HepG2 (cell line): ENCODE measurements around the gene SECISBP2L. TPM values are rescaled to one million over a fixed set of nuclear protein-coding genes. Genes with fewer than 3 reads are reported as not detected.
A peak's percentile ranks its signal among the peaks of the same experiment; 100 is the strongest.

Experiments
- ATAC-seq: fragments of 200-7000 bp; cut with Tn5 transposase; 3 replicates; pipeline ENCODE4 v1.9.1; 2020; ENCODE audit warnings: mild to moderate bottlenecking, moderate library complexity
- BruUV-seq: library from RNA; stranded (reverse); fragments of 400-500 nt; replicated peaks from 2 replicates; lab custom pipeline; 2021; lab: Mats Ljungman, UMichigan
- CTCF ChIA-PET: fragments of 300-600 bp; formaldehyde crosslinking; extraction: SDS; loops from one replicate; lab custom pipeline; 2021; ENCODE audit warnings: low total read pairs, inconsistent platforms, low intra/inter-chr PET ratio; lab: Yijun Ruan, JAX
- POLR2A ChIA-PET: fragments of 350-600 bp; sonication (Branson Sonifier 250); formaldehyde crosslinking; loops from one replicate; lab custom pipeline; 2020; ENCODE audit warnings: antibody characterized with exemption, inconsistent platforms; lab: Yijun Ruan, JAX
- DNase-seq: peaks from one replicate; pipeline ENCODE4 v3.0.0-alpha.2; 2015; ENCODE audit warnings: low spot score
- FAIRE-seq: peaks from 3 replicates; lab custom pipeline; 2011; peaks lifted over from hg19 to GRCh38; lab: Jason Lieb, UNC
- H2AFZ ChIP-seq: one replicate; pipeline ENCODE4 v1.6.1; 2011; ENCODE audit warnings: low read length, inconsistent platforms
- H3K27ac ChIP-seq: fragments of 300-600 bp; 3 replicates; pipeline ENCODE4 v1.8.0; 2011; ENCODE audit warnings: mixed run types, mild to moderate bottlenecking, mixed read lengths, low read length, inconsistent platforms; ENCODE audit not compliant: insufficient read depth; ENCODE audit errors: extremely low read length
- H3K27me3 ChIP-seq, 2 experiments: fragments of 200-600 bp in 1 of 2; 2 replicates in 1 of 2; 3 replicates in 1 of 2; pipeline versions ENCODE4 v1.6.0 to v1.8.0; 2011; ENCODE audit warnings: low read length in 2 of 2, mild to moderate bottlenecking in 2 of 2, moderate library complexity in 2 of 2, inconsistent platforms in 1 of 2; ENCODE audit not compliant: insufficient read depth in 2 of 2, control insufficient read depth in 1 of 2
- H3K36me3 ChIP-seq, 2 experiments: fragments of 200-600 bp in 1 of 2; replicated peaks in 1 of 2; 2 replicates in 1 of 2; 3 replicates in 1 of 2; pipeline versions ENCODE4 v1.5.1 to v1.8.0; 2011; ENCODE audit warnings: low read length in 2 of 2, inconsistent platforms in 1 of 2; ENCODE audit not compliant: insufficient read depth in 2 of 2, control insufficient read depth in 1 of 2
- H3K4me1 ChIP-seq: 2 replicates; pipeline ENCODE4 v1.5.1; 2012; ENCODE audit warnings: low read length, inconsistent platforms; ENCODE audit not compliant: insufficient read depth
- H3K4me2 ChIP-seq: 2 replicates; pipeline ENCODE4 v1.6.0; 2011; ENCODE audit warnings: low read depth, low read length, inconsistent platforms
- H3K4me3 ChIP-seq, 3 experiments: fragments of 200-600 bp in 1 of 3; sonication (generic), shearing (Covaris generic) in 1 of 3; replicated peaks in 1 of 3; 2 replicates each; pipeline ENCODE4 v1.5.1; 2011 to 2016; ENCODE audit warnings: low read length in 3 of 3, inconsistent platforms in 2 of 3, low read depth in 2 of 3, mild to moderate bottlenecking in 2 of 3, control low read depth in 1 of 3, mixed read lengths in 1 of 3; ENCODE audit not compliant: insufficient read depth in 1 of 3
- H3K79me2 ChIP-seq: one replicate; pipeline ENCODE4 v1.6.1; 2011; ENCODE audit warnings: low read length, inconsistent platforms; ENCODE audit not compliant: insufficient read depth
- H3K9ac ChIP-seq: 2 replicates; pipeline ENCODE4 v1.6.0; 2011; ENCODE audit warnings: mild to moderate bottlenecking, low read depth, low read length, inconsistent platforms; ENCODE audit not compliant: insufficient read depth
- H3K9me3 ChIP-seq: 2 replicates; pipeline ENCODE4 v1.5.1; 2012; ENCODE audit warnings: mild to moderate bottlenecking, low read length
- H4K20me1 ChIP-seq: 2 replicates; pipeline ENCODE4 v1.6.0; 2011; ENCODE audit warnings: inconsistent platforms, mild to moderate bottlenecking, low read length, moderate library complexity; ENCODE audit not compliant: insufficient read depth
- ESRRA ChIP-seq: sonication (generic); formaldehyde crosslinking; IDR thresholded peaks from 2 replicates; pipeline ENCODE4 v1.5.1; 2020; ENCODE audit warnings: mild to moderate bottlenecking, low read depth, missing genetic modification reagents
- LCORL ChIP-seq, 2 experiments: fragments of 450-650 bp in 1 of 2; sonication (generic) in 1 of 2; formaldehyde crosslinking in 1 of 2; IDR thresholded peaks; 2 replicates each; pipeline versions ENCODE4 v1.5.0 to v1.6.1; 2017 to 2020; ENCODE audit warnings: antibody characterized with exemption in 1 of 2, missing genetic modification reagents in 1 of 2
- MTA1 ChIP-seq: sonication (generic); formaldehyde crosslinking; IDR thresholded peaks from 2 replicates; pipeline ENCODE4 v1.4.0; 2020; ENCODE audit warnings: missing genetic modification reagents, mild to moderate bottlenecking, borderline replicate concordance
- NFE2L1 ChIP-seq: sonication (generic); formaldehyde crosslinking; IDR thresholded peaks from 2 replicates; pipeline ENCODE4 v1.4.0; 2020; ENCODE audit warnings: missing genetic modification reagents, mild to moderate bottlenecking, borderline replicate concordance
- SALL2 ChIP-seq: sonication (generic); formaldehyde crosslinking; IDR thresholded peaks from 2 replicates; pipeline ENCODE4 v1.8.1; 2023; ENCODE audit warnings: mild to moderate bottlenecking, missing genetic modification reagents, inconsistent platforms
- ZNF569 ChIP-seq: sonication (generic); formaldehyde crosslinking; IDR thresholded peaks from 2 replicates; pipeline ENCODE4 v1.5.0; 2020; ENCODE audit warnings: mild to moderate bottlenecking, missing genetic modification reagents, moderate library complexity, borderline replicate concordance
- ZNF790 ChIP-seq: sonication (generic); formaldehyde crosslinking; IDR thresholded peaks from 2 replicates; pipeline ENCODE4 v1.8.0; 2022; ENCODE audit warnings: missing genetic modification reagents, mild to moderate bottlenecking, borderline replicate concordance
- WGBS: methylation state at CpG from one replicate; pipeline ENCODE4 v1.1.6; 2017; ENCODE audit warnings: low lambda C conversion rate; 5-methylcytosine and 5-hydroxymethylcytosine counted together
- in situ Hi-C: cut with HindIII; loops from 2 replicates; pipeline ENCODE4 v1.10.0; 2017; ENCODE audit warnings: low pct_unique_long_range_greater_than_20kb; ENCODE audit not compliant: extremely low pct_ligation_motif_present
- intact Hi-C: fragments of 100-400 bp; cut with micrococcal nuclease; formaldehyde crosslinking; loops from one replicate; pipeline ENCODE4 v1.10.0; 2022; ENCODE audit not compliant: unreplicated experiment
- polyA plus RNA-seq, 8 experiments: library from polyadenylated mRNA; depleted of rRNA in 3 of 8; stranded (reverse) in 7 of 8; unstranded in 1 of 8; fragments of >200 nt; fragmentation: Illumina TruSeq in 4 of 8; extraction: Trizol in 4 of 8; gene quantifications; 2 replicates each; pipeline versions ENCODE4 v1.2.1 to v1.2.3, GENCODE V29; 2011 to 2016; ENCODE audit warnings: low read depth in 4 of 8, missing spikeins in 1 of 8, mixed read lengths in 1 of 8; ENCODE audit not compliant: insufficient read depth in 1 of 8
- total RNA-seq, 5 experiments: library from RNA; depleted of rRNA; stranded (reverse); fragments of >200 nt; fragmentation: Illumina TruSeq; extraction: Trizol; gene quantifications; 2 replicates each; pipeline ENCODE4 v1.2.3, GENCODE V29; 2016; ENCODE audit warnings: low read depth in 1 of 5
- TF ChIP-seq, protein P1 (sequence below): sonication (generic); formaldehyde crosslinking; IDR thresholded peaks from 2 replicates; pipeline ENCODE4 v1.4.0; 2020; ENCODE audit warnings: missing genetic modification reagents
- TF ChIP-seq, protein P2 (sequence below): sonication (generic); formaldehyde crosslinking; IDR thresholded peaks from 2 replicates; pipeline ENCODE4 v1.8.0; 2022; ENCODE audit warnings: low read depth, missing genetic modification reagents
- TF ChIP-seq, protein P3 (sequence below): sonication (generic); formaldehyde crosslinking; IDR thresholded peaks from 2 replicates; pipeline ENCODE4 v1.4.0; 2020; ENCODE audit warnings: missing genetic modification reagents, borderline replicate concordance

SECISBP2L gene
- total and polyA plus RNA-seq, 2 of the 13 experiments (the other 11 are each of a cell fraction or from before 2014, with no cell fraction given), result 13.9 to 15.6 TPM

DNA sequence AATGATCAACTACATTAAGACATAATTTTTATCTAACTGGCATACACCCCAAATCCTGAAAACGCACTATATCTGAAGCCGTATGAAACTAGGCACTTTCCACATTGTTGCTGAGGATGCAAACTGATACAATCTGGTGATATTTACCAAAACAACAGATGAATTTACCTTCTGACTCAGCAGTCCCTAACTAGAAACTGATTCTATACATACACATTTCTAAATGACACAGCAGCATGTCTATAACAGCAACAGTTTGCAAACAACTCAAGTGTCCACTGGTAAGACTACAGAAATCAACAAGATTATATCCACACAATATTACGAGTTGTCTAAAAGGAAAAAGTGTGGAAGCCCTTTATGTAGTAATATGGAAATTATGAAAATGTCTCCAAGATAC is 22.9 kb downstream of the SECISBP2L start (continued):
- TF ChIP-seq, protein P1, sequence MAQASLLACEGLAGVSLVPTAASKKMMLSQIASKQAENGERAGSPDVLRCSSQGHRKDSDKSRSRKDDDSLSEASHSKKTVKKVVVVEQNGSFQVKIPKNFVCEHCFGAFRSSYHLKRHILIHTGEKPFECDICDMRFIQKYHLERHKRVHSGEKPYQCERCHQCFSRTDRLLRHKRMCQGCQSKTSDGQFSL (CRISPR knock-in tag), result no peak

DNA sequence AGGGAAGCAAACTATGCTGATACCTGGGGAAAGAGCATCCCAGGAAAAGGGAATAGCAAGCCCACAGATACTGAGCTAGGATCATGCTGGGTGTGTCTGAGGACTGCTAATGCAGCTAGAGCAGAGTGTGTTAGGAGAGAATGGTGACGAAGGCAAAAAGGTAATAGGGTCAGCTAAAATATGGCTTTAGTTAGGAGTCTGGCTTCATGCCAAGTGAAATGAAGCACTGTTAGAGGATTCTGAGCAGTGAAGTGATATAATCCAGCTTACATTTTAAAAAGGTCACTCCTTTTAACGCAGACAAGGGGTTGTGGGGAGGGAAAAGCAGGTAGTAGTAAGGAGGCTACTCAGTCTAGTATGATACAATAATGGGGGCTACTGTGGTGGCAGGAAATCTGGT is 30.4 kb downstream of the SECISBP2L start:
- H3K27me3 ChIP-seq, result no peaks in the 10 kb centered on the region
- no peak overlapping the region for H3K4me2 ChIP-seq
- H3K79me2 ChIP-seq, result no peaks in the 10 kb centered on the region
- FAIRE-seq (no peak), ATAC-seq (no peak)
- POLR2A ChIA-PET, result no interaction called here
- no peak overlapping the region for H3K9ac ChIP-seq
- in situ Hi-C loops, result no loop called here
- H3K4me3 ChIP-seq, result no peak overlapping the region
- H3K4me1 ChIP-seq, result no peaks in the 10 kb centered on the region
- WGBS, result 100% methylated on average over 2 of the region's 2 CpGs
- peaks cover 11 to 41% of the 10 kb centered on the region in 2 experiments; a peak in 4 of 5 replicates for H3K36me3 ChIP-seq
- TF ChIP-seq LCORL (IDR thresholded peaks at IDR 0.05) (peak; percentile 52; the same call in 1 of the 2 replicates), LCORL (CRISPR knock-in tag; IDR thresholded peaks at IDR 0.05) (no peak)
- TF ChIP-seq, protein P2, sequence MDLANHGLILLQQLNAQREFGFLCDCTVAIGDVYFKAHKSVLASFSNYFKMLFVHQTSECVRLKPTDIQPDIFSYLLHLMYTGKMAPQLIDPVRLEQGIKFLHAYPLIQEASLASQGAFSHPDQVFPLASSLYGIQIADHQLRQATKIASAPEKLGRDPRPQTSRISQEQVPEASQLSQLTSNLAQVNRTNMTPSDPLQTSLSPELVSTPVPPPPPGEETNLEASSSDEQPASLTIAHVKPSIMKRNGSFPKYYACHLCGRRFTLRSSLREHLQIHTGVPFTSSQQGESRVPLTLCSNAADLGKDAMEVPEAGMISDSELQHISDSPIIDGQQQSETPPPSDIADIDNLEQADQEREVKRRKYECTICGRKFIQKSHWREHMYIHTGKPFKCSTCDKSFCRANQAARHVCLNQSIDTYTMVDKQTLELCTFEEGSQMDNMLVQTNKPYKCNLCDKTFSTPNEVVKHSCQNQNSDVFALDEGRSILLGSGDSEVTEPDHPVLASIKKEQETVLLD (CRISPR knock-in tag), result no peak
- TF ChIP-seq, all 625 proteins: peak for 1
- DNase-seq, result no peak
- CTCF ChIA-PET, result no interaction called here
- H3K9me3 ChIP-seq, result no peaks in the 10 kb centered on the region
- intact Hi-C loops, result no loop called here
- BruUV-seq, result no TSS peak
- no peak overlapping the region for H3K27ac ChIP-seq
- no peak overlapping the region for H2AFZ ChIP-seq
- H4K20me1 ChIP-seq, result no peaks in the 10 kb centered on the region

DNA sequence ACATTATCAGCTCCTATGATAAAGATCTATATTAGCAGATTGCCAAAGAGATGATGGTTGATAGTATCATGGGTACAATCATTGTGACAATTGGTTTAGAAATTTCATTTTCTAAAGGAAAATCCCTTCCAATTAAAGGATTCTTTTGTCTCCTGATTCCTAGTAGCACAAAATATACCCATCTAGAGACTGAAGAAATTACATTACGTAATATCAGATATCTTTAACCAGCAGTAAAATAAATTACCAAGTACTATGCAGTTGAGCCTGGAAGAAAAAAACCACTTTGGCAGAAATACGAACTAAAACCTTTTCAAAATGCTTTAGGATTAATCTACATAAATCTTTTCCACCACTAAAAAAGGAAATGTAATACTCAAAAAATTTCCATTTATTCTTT is 46.9 kb downstream of the SECISBP2L start:
- TF ChIP-seq ZNF569 (CRISPR knock-in tag) (no peak), NFE2L1 (no peak), ESRRA (CRISPR knock-in tag) (no peak), ZNF790 (CRISPR knock-in tag) (no peak), MTA1 (CRISPR knock-in tag) (no peak), SALL2 (no peak)
- TF ChIP-seq, protein P3, sequence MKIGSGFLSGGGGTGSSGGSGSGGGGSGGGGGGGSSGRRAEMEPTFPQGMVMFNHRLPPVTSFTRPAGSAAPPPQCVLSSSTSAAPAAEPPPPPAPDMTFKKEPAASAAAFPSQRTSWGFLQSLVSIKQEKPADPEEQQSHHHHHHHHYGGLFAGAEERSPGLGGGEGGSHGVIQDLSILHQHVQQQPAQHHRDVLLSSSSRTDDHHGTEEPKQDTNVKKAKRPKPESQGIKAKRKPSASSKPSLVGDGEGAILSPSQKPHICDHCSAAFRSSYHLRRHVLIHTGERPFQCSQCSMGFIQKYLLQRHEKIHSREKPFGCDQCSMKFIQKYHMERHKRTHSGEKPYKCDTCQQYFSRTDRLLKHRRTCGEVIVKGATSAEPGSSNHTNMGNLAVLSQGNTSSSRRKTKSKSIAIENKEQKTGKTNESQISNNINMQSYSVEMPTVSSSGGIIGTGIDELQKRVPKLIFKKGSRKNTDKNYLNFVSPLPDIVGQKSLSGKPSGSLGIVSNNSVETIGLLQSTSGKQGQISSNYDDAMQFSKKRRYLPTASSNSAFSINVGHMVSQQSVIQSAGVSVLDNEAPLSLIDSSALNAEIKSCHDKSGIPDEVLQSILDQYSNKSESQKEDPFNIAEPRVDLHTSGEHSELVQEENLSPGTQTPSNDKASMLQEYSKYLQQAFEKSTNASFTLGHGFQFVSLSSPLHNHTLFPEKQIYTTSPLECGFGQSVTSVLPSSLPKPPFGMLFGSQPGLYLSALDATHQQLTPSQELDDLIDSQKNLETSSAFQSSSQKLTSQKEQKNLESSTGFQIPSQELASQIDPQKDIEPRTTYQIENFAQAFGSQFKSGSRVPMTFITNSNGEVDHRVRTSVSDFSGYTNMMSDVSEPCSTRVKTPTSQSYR, result no peak
- H3K4me3 ChIP-seq, result no peak overlapping the region
- H3K4me2 ChIP-seq, result no peak overlapping the region
- ChIA-PET CTCF (no interaction called here), POLR2A (no interaction called here)
- no TSS peak for BruUV-seq
- H3K36me3 ChIP-seq, result peaks cover 3 to 48% of the 10 kb centered on the region in 2 experiments
- FAIRE-seq (no peak), DNase-seq (no peak), ATAC-seq (no peak)
- no peak overlapping the region for H3K9ac ChIP-seq
- no peaks in the 10 kb centered on the region for H4K20me1 ChIP-seq
- no peak overlapping the region for H3K27ac ChIP-seq
- in situ Hi-C loops (no loop called here), intact Hi-C loops (no loop called here)
- H3K79me2 ChIP-seq, result no peaks in the 10 kb centered on the region
- H2AFZ ChIP-seq, result no peak overlapping the region
- no peaks in the 10 kb centered on the region for H3K4me1 ChIP-seq
- H3K9me3 ChIP-seq, result no peaks in the 10 kb centered on the region
- WGBS, result 100% methylated on average over 2 of the region's 2 CpGs
- no peaks in the 10 kb centered on the region for H3K27me3 ChIP-seq
